GM18867 (cell line): ENCODE results near the gene GPR180.

ENCODE experiments used
- ATAC-seq: cut with Tn5 transposase; IDR thresholded peaks from one replicate; pipeline ENCODE4 v1.9.1; 2021; ENCODE audit warnings: mild to moderate bottlenecking, moderate library complexity; ENCODE audit not compliant: unreplicated experiment

Gene GPR180

DNA sequence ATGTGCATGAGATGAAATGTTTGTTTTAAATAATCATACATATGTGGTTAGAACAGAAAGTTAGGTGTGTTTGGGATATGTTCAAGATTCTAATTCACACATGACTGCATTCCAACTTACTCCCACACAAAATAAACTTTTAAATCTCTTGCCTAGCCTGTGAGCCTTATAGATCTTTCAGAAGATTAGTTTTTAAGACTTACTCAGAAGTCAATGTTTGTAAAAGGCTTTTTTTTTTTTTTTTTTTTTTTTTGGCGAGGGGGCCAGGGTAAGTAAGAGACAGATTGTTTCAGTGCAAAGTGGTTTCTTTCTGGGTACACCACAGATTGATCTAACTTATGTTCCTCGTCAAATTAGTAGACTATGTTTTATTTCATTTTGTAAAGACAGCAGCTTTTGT, 39.1 kb downstream of the GPR180 start:
- no peak for ATAC-seq

DNA sequence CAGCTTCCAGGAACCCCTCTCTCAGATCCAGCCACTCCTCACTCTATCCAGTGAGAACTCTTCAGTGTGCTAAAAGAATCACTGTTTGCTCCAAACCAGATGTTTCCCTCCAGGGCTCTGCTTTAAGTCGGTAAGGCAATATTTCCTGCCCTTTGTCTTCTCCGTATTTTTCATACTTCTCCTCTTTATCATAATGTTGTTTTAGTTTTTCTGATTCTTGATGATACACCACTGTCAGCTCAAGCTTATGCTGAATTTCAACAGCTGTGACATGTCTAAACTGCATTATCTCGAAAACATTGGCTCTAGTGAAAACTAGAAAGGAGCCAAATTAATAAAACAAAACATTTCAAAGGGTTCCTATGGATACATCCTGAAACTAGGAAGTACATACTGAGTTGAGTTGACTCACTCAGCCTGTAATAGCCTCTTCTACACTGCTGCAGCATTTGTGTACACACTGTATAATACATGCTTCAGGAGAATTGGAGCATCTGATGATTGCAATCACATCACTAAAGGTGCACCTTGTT, 39.8 kb downstream of the GPR180 start:
- ATAC-seq: no peak

GRCh38 chr13:94646904-94647303, 45.2 kb downstream of the GPR180 start:
- ATAC-seq: peak; percentile 86

GRCh38 chr13:94656176-94656575, 54.5 kb downstream of the GPR180 start:
- peak; percentile 5 for ATAC-seq

DNA sequence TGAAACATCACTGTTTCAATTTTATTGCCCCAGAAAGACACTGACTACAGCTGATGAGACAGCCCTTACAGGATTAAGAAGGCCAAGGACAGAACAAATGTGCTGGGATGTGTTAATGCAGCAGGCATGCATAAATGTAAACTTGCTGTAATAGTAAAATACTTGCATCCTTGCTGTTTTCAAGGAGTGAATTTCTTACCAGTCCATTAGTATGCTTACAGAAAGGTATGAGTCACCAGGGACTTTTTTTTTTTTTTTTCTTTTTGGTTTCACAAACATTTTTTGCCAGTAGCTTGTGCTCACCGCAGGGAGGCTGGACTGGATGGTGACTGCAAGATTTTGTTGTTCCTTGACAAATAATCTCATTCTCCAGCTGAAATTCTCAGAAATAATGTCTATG, 55.1 kb downstream of the GPR180 start:
- peak; percentile 95 for ATAC-seq

DNA sequence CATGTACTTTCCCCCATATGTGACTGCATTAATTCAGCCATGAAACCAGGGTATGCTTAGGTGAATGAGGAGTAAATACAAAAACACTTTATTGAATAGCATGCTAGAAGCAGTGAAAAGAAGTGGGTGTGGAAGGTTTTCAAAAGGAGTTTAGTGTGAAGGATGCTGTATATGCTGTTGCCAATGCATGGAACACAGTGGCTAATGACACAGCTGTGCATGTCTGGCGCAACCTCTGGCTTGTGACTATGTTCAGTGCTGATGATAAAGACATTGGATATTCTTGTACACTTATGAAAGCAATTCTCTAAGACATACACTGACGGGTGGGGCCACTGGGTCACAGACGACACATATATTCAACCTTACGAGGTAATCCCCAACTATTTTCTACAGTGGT, 55.5 kb downstream of the GPR180 start:
- peak; percentile 35 for ATAC-seq

DNA sequence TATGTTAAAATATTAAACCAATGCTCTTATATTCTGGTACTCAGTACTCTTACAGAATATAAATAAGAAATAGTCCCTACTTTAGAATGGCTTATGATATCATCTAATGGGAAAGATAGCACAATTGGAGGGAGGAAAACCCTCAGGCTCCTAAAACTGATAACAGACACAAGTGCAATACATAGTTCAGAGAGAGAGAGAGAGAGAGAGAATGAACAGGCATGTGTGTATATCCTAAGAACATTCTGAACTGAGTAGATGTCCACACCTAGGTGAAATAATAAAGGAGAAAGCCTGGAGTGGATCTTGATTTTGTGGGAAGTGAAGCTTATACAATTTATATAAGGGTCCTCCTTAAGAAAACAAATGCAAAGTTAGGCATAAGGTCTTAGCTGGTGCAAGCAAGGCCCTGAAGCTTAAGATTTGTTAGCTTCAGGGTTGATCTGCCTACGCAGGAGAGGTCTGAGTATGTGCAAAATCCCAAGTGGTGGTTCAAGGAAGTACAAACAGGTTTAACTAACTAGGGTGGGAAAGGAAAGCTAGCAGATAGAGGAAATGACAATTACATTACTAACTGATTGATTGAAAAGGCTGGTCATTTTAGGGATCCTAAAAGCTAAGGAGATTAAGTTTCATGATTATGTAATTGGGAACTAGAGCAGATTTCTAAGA, 57.4 kb downstream of the GPR180 start:
- no peak for ATAC-seq

DNA sequence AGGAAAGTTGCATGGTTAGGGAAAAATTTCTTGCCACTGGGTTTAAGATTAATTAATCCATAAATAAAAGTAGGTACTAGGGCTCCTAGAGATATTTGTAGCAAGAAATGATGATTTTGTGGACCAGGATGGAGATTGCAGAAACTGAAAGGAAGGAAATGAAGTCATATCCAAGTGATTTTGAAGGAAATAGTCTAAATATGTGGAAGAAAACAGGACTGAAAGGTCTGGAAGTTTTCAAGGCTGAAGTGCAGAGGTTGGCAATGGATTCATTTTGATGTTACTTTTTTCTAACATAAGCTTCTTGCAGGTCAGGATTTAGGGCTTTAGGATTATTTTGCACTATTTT, 57.9 kb downstream of the GPR180 start:
- ATAC-seq: no peak

DNA sequence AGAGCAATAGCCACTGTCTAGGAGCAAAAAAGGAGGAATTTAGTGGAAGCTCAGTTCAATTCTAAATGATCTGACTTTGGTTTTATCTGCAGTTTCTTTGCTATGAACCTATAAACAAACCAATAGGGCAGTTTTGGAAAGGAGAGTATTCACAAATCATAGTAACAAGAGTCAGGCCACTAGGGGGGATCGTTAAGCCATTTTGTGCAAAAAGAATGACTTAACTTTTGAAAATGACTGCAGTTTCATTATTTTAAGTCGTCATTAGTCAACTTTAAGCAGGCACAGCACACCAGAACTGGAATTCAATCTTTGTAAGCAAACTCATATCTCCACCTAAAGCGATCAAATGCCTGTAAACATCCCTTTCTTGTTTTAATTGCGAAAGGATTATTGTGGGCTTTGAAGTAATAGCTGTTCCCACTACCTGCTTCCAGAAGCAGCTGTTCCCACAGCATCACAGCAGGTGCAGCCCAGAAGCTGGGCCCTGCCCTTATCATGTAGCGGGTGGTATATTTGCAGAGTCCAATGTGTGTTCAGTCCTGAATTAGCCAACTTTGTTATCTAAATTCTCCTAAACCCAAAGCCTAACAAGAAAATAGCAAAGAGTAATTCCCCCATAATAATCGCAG, 59.2 kb downstream of the GPR180 start:
- ATAC-seq: peak; percentile 36

GRCh38 chr13:94661406-94661805, 59.7 kb downstream of the GPR180 start:
- no peak for ATAC-seq

DNA sequence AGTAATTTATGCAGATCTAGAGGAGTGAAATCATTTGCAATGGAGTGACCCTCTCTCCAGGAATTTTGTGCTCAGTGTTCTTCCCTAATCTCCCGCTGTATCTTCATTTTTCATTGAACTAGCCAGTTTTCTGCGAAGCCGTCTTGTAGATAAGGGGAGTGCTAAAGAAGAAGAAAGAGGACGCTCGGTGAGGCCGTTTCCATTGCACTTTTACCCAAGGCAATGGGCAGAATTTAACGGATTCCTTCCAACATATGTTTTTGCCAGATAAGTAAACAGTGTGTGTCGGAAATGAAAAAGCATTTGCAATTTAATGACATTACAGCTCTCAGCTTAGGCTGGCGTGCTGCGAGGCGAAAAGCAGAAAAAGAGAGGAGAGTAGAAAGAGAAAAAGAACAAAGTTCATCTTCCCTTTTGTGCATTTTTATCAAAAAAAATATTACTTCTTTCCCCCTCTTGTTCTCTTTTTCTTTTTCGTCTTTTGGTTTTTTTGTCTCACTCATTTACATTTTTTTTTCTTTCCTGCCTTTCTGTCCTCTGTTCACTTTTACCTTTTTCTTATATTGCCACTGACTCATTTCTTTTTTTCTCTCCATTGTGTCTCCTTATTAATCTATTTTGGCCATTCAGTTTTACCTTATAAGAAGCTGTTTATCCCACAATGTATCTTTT, 60.8 kb downstream of the GPR180 start:
- ATAC-seq: no peak

DNA sequence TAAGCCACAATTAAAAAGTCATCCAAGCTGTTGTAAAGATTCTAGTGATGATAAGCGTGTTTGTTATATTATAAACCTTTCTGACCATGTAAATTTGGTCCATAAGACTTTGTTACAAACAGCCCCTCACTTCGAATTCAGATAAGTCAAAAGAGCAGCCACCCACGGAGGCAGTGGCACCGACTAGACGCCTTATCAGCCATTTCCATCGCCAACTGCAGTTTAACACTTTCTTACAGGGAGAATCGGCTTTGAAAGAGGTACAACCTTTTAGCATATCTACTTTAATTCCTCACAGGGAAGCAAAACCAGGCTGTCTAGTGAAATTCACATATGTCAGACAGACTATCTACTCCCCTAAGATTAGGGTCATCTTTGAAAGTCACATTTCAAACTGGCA, 63.2 kb downstream of the GPR180 start:
- no peak for ATAC-seq

DNA sequence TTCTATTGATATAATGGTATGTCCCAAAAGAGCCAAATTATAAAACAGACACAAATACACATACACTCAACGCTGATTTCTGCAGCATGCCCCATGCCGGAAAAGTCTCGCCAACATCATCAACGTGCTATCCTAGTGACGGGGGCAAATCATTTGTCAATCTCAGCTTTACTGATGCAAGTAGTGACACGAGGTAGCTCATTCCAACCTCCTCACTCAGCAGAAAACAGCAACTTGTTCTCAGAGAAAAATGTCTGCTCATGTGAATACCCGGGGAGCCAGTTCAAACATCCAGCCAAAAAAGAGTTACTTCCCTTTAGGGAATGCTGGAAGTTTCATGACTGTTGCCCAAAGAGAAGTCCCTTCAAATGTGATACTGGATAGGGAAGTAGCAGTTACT, 64.4 kb downstream of the GPR180 start:
- no peak for ATAC-seq

DNA sequence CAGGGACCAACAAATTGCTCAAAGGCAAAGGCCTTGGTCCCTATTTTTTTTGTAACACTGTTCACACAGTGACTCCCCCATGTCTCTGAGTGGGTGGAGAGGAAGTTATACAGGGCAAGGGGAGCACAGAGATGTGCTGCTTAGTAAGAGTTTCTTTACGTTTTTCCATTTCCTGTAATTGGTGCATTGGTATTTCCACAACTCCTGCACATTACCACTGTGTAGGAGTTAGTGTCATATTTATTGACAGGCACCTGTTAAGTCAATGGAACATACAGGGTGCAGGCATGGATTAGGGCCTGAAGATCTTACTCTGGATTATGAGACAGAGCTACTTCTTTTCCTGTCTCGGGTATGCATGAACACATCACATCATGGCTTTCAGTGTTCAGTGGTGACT, 65.5 kb downstream of the GPR180 start:
- ATAC-seq: no peak

GRCh38 chr13:94672400-94672799, 70.7 kb downstream of the GPR180 start:
- ATAC-seq: no peak

- ATAC-seq: no peak
These were observed 72.2 kb downstream of the GPR180 start for GRCh38 chr13:94673851-94674250.

GRCh38 chr13:94674609-94675348, 73.1 kb downstream of the GPR180 start:
- peak; percentile 84 for ATAC-seq

GRCh38 chr13:94677799-94678198, 76.1 kb downstream of the GPR180 start:
- no peak for ATAC-seq

GRCh38 chr13:94678845-94679244, 77.2 kb downstream of the GPR180 start:
- ATAC-seq: no peak

- ATAC-seq: no peak
These were observed 78.0 kb downstream of the GPR180 start for GRCh38 chr13:94679614-94680013.

- ATAC-seq: no peak
These were observed 80.6 kb downstream of the GPR180 start for GRCh38 chr13:94682229-94682628.
